ENCODE measurements around the gene ADAM10.

ADAM10 gene

GRCh38 chr15:58742819-58743502 is 6.5 kb downstream of the ADAM10 start:
- no peak for DNase-seq (ENCODE audit: low read depth)
- no peak overlapping the region for H3K4me3 ChIP-seq (ENCODE audit: low read length)
- TF ChIP-seq CTCF (conservative IDR thresholded peaks at IDR 0.05; ENCODE audit: low read depth, low read length): no peak

DNA sequence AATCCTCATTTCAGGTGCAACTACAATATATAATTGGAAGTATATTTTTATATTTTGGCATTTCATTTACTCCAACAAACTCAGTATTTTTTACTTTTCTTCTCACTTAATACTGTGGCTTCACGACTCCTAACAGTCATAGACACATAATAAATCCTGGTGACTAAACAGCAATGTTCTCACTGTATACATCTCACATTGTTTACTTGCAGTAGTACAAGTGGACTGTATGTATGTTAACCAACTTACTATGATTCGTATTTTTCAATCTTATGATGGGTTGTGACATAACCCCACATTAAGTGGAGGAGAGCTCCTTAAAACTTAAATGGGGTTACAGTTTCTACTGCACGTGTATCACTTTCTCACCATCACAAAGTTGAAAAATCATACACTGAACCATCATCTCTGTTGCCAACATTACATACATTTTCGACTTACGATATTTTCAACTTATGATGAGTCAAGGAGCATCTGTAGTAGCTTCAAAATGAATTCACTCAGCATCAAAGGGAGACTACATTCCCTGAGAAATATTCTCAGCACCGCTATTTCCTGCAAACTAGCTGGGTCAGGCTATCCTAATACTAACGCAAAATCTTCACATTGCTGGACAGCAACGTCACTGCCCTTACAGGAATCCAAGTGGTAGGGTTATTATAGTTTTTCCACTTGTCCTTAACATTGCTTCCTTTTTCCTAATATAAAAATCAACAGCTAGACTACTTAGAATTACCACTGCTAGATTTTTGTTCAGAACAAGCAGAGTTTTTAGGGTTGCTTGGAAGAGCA is 7.3 kb downstream of the ADAM10 start:
- no peak for TF ChIP-seq CTCF (conservative IDR thresholded peaks at IDR 0.05; ENCODE audit: low read depth, low read length)
- no peak for DNase-seq (ENCODE audit: low read depth)
- no peak overlapping the region for H3K4me3 ChIP-seq (ENCODE audit: low read length)

- no peak for DNase-seq (ENCODE audit: low read depth)
- no peak overlapping the region for H3K4me3 ChIP-seq (ENCODE audit: low read length)
- no peak for TF ChIP-seq CTCF (conservative IDR thresholded peaks at IDR 0.05; ENCODE audit: low read depth, low read length)
Observed at GRCh38 chr15:58741032-58741431, 8.5 kb downstream of the ADAM10 start.

- DNase-seq (ENCODE audit: low read depth): no peak
- no peak for TF ChIP-seq CTCF (conservative IDR thresholded peaks at IDR 0.05; ENCODE audit: low read depth, low read length)
- H3K4me3 ChIP-seq (ENCODE audit: low read length): no peak overlapping the region
Observed at GRCh38 chr15:58740436-58740835, 9.1 kb downstream of the ADAM10 start.

GRCh38 chr15:58738046-58738707 is 11.3 kb downstream of the ADAM10 start:
- no peak overlapping the region for H3K4me3 ChIP-seq (ENCODE audit: low read length)
- DNase-seq (ENCODE audit: low read depth): no peak
- TF ChIP-seq CTCF (conservative IDR thresholded peaks at IDR 0.05; ENCODE audit: low read depth, low read length): no peak

DNA sequence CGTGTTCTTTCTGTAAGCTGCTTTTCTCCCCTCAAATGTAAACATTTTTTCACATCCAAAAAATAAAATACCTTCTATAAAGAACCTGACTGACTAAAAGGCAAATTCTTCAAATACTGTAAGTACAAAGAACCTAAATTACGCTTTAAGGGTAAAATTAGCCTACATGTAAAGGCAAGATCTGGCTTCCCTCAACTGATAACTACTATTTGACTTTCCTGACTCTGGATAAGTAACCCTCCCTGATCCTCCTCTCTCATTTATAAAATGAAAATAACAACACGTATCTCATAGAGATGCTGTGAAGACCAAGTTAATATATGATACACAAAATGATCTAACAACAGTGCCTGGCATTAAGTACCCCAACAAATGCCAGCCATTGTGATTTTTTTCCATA is 12.2 kb downstream of the ADAM10 start:
- no peak for TF ChIP-seq CTCF (conservative IDR thresholded peaks at IDR 0.05; ENCODE audit: low read depth, low read length)
- no peak for DNase-seq (ENCODE audit: low read depth)

More for the DNA sequence above, 12.2 kb downstream of the ADAM10 start:
- H3K4me3 ChIP-seq (ENCODE audit: low read length): no peak overlapping the region

All from retinal pigment epithelial cell (primary cell).